Natural killer cell treated with Interleukin-12 subunit alpha and Interleukin-12 subunit beta and Interleukin-15 and Interleukin-18, amount 100 ng/mL, for 72 hours (primary cell): ENCODE data around the gene LMF1. TPM values are rescaled to one million over a fixed set of nuclear protein-coding genes. Genes with fewer than 3 reads are reported as not detected.

Source experiments
- ATAC-seq, 2 donors: fragments of 150-1000 bp; cut with Tn5 transposase in 1 of 2; sonication (Bioruptor Pico), chemical (Tn5 transposase) in 1 of 2; 2 replicates each; pipeline ENCODE4 v1.10.0; 2021
- DNase-seq: peaks from one replicate; pipeline ENCODE4 v3.0.0; 2022; ENCODE audit warnings: low spot score
- H3K27ac Mint-ChIP-seq, 2 donors: 1 replicate in 1 of 2; 2 replicates in 1 of 2; pipeline ENCODE4 v1.8.0; 2022; ENCODE audit warnings: mixed read lengths in 2 of 2, mild to moderate bottlenecking in 1 of 2, moderate library complexity in 1 of 2
- H3K27me3 Mint-ChIP-seq, 2 donors: 1 replicate in 1 of 2; 2 replicates in 1 of 2; pipeline ENCODE4 v1.8.0; 2022; ENCODE audit warnings: mixed read lengths in 2 of 2
- H3K36me3 Mint-ChIP-seq: one replicate; pipeline ENCODE4 v1.8.0; 2022; ENCODE audit warnings: mixed read lengths
- H3K4me1 Mint-ChIP-seq, 2 donors: 1 replicate in 1 of 2; 2 replicates in 1 of 2; pipeline ENCODE4 v1.8.0; 2022; ENCODE audit warnings: low read depth in 2 of 2, mixed read lengths in 2 of 2, mild to moderate bottlenecking in 1 of 2
- H3K4me3 Mint-ChIP-seq: one replicate; pipeline ENCODE4 v1.8.0; 2022; ENCODE audit warnings: mixed read lengths
- H3K9me3 Mint-ChIP-seq: 2 replicates; pipeline ENCODE4 v1.8.0; 2022; ENCODE audit warnings: mixed read lengths
- total RNA-seq, 2 donors: library from RNA; stranded (reverse); gene quantifications; one replicate each; pipeline ENCODE4 v1.2.3, GENCODE V29; 2022

LMF1 gene
- total RNA-seq, 2 donors from 2014 or later: 17.1 to 21.0 TPM

GRCh38 chr16:975291-975690, 4.5 kb upstream of the LMF1 start:
- H3K36me3 Mint-ChIP-seq: no peaks in the 10 kb centered on the region

GRCh38 chr16:974611-975261, 4.0 kb upstream of the LMF1 start:
- Mint-ChIP-seq H3K36me3 (no peaks in the 10 kb centered on the region), H3K4me3 (no peak overlapping the region), H3K27ac (no peak overlapping the region), H3K27me3 (peaks cover 6 to 11% of the 10 kb centered on the region in 2 donors), H3K9me3 (no peaks in the 10 kb centered on the region), H3K4me1 (peaks cover 0 to 15% of the 10 kb centered on the region in 2 donors)
- no peak for DNase-seq
- no peak for ATAC-seq

More at GRCh38 chr16:975291-975690, 4.5 kb upstream of the LMF1 start:
- Mint-ChIP-seq H3K4me3 (no peak overlapping the region), H3K4me1 (peaks cover 0 to 15% of the 10 kb centered on the region in 2 donors), H3K27me3 (peaks cover 6 to 11% of the 10 kb centered on the region in 2 donors), H3K9me3 (no peaks in the 10 kb centered on the region), H3K27ac (no peak overlapping the region)
- no peak for DNase-seq
- ATAC-seq: no peak

- Mint-ChIP-seq H3K27me3 (peaks cover 6 to 11% of the 10 kb centered on the region in 2 donors), H3K4me1 (peaks cover 0 to 15% of the 10 kb centered on the region in 2 donors), H3K9me3 (no peaks in the 10 kb centered on the region), H3K4me3 (no peak overlapping the region), H3K27ac (no peak overlapping the region), H3K36me3 (no peaks in the 10 kb centered on the region)
- ATAC-seq (no peak), DNase-seq (no peak)
These were observed 3.3 kb upstream of the LMF1 start for GRCh38 chr16:974001-974601.

GRCh38 chr16:973366-973765, 2.6 kb upstream of the LMF1 start:
- no peak overlapping the region for H3K27ac Mint-ChIP-seq
- H3K4me3 Mint-ChIP-seq: no peak overlapping the region
- H3K4me1 Mint-ChIP-seq: peaks cover 4 to 18% of the 10 kb centered on the region in 2 donors
- no peaks in the 10 kb centered on the region for H3K9me3 Mint-ChIP-seq
- no peaks in the 10 kb centered on the region for H3K36me3 Mint-ChIP-seq
- ATAC-seq: no peak
- DNase-seq: no peak
- peaks cover 6 to 10% of the 10 kb centered on the region in 2 donors for H3K27me3 Mint-ChIP-seq

GRCh38 chr16:972316-973002, 1.7 kb upstream of the LMF1 start:
- Mint-ChIP-seq H3K27ac (peak overlapping the region in 1 of 2 donors; percentile 61), H3K36me3 (no peaks in the 10 kb centered on the region), H3K9me3 (no peaks in the 10 kb centered on the region), H3K4me1 (peaks cover 7 to 17% of the 10 kb centered on the region in 2 donors), H3K27me3 (peaks cover 0 to under 1% of the 10 kb centered on the region in 2 donors), H3K4me3 (peak overlapping the region; percentile 71)
- no peak for ATAC-seq
- DNase-seq: no peak

GRCh38 chr16:971981-972315, 1.2 kb upstream of the LMF1 start:
- ATAC-seq (no peak), DNase-seq (no peak)
- H3K36me3 Mint-ChIP-seq: no peaks in the 10 kb centered on the region
- peak overlapping the region; percentile 71 for H3K4me3 Mint-ChIP-seq
- no peaks in the 10 kb centered on the region for H3K9me3 Mint-ChIP-seq
- no peaks in the 10 kb centered on the region for H3K27me3 Mint-ChIP-seq
- H3K4me1 Mint-ChIP-seq: peaks cover 7 to 17% of the 10 kb centered on the region in 2 donors
- peak overlapping the region in 1 of 2 donors; percentile 61 for H3K27ac Mint-ChIP-seq

- ATAC-seq: no peak
- Mint-ChIP-seq H3K4me1 (peaks cover 9 to 17% of the 10 kb centered on the region in 2 donors), H3K36me3 (no peaks in the 10 kb centered on the region), H3K27ac (peak overlapping the region in 1 of 2 donors; percentile 61), H3K9me3 (no peaks in the 10 kb centered on the region), H3K27me3 (no peaks in the 10 kb centered on the region), H3K4me3 (peak overlapping the region; percentile 71)
- no peak for DNase-seq
These were observed 760 bp upstream of the LMF1 start for GRCh38 chr16:971582-971905.

GRCh38 chr16:970386-970765, 408 bp downstream of the LMF1 start:
- ATAC-seq (peak; percentile 63 to 65), DNase-seq (no peak)
- H3K27me3 Mint-ChIP-seq: no peaks in the 10 kb centered on the region
- H3K36me3 Mint-ChIP-seq: peaks cover 6% of the 10 kb centered on the region
- H3K4me3 Mint-ChIP-seq: peak overlapping the region; percentile 66
- H3K4me1 Mint-ChIP-seq: peaks cover 15 to 17% of the 10 kb centered on the region in 2 donors
- H3K27ac Mint-ChIP-seq: no peak overlapping the region
- no peaks in the 10 kb centered on the region for H3K9me3 Mint-ChIP-seq

- ATAC-seq: peak in 1 of 2 donors; percentile 10
- H3K9me3 Mint-ChIP-seq: no peaks in the 10 kb centered on the region
- H3K4me1 Mint-ChIP-seq: peaks cover 15 to 21% of the 10 kb centered on the region in 2 donors
- H3K36me3 Mint-ChIP-seq: peaks cover 10% of the 10 kb centered on the region
- peak overlapping the region; percentile 66 for H3K4me3 Mint-ChIP-seq
- no peak for DNase-seq
- no peak overlapping the region for H3K27ac Mint-ChIP-seq
- H3K27me3 Mint-ChIP-seq: no peaks in the 10 kb centered on the region
These were observed 1.0 kb downstream of the LMF1 start for GRCh38 chr16:969508-970385.

DNA sequence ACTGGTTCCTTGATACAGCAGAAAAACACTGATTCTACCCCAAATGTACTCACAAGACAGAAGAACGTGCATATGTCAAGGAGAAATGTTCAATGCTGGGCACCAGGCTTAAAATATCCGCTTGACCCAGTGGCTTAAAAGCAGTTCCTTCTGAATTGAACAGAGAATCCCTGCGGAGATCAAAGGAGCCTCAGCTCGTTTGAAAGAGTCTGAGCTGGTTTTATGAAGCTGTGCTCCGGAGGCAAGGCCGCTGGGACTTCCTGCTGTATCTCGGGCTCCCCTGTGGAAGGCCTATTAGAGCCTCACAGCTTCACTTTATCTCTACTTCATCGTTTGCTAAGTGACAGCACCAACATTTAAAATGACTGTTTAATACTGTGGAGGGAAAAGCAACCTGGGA, 2.2 kb downstream of the LMF1 start:
- ATAC-seq: no peak
- Mint-ChIP-seq H3K36me3 (peaks cover 10% of the 10 kb centered on the region), H3K27ac (no peak overlapping the region), H3K27me3 (no peaks in the 10 kb centered on the region), H3K9me3 (no peaks in the 10 kb centered on the region), H3K4me1 (peaks cover 21 to 28% of the 10 kb centered on the region in 2 donors), H3K4me3 (peak overlapping the region; percentile 55)
- no peak for DNase-seq

- Mint-ChIP-seq H3K27ac (no peak overlapping the region), H3K27me3 (no peaks in the 10 kb centered on the region), H3K9me3 (no peaks in the 10 kb centered on the region), H3K4me1 (peaks cover 26 to 32% of the 10 kb centered on the region in 2 donors), H3K36me3 (peaks cover 10% of the 10 kb centered on the region), H3K4me3 (no peak overlapping the region)
- ATAC-seq (no peak), DNase-seq (peak; percentile 22)
These were observed 3.1 kb downstream of the LMF1 start for GRCh38 chr16:967546-968295.

DNA sequence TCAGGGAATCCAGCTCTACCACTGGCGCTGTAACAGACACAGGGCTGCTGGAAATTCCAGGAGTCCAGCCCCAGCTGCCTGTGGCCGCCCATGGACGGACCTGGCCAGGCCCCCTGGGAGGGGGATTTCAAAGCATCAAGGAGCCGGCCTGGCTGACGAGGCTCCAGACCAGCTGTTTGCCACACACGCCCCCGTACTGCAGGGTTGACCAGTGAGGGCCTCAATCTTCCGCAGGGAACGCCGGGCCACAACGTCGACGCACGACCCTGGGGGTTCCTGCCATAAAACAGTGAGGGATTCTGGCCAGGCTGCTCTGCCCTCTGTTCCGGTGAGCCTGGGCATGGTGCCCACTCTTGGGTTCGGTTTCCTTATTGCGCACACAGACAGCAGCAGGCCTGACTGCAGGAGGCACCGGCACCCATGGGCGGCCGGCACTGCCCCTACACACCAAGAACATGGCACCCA, 3.7 kb downstream of the LMF1 start:
- H3K9me3 Mint-ChIP-seq: no peaks in the 10 kb centered on the region
- H3K27ac Mint-ChIP-seq: no peak overlapping the region
- H3K4me1 Mint-ChIP-seq: peaks cover 26 to 31% of the 10 kb centered on the region in 2 donors
- H3K27me3 Mint-ChIP-seq: no peaks in the 10 kb centered on the region
- H3K36me3 Mint-ChIP-seq: peaks cover 10% of the 10 kb centered on the region
- DNase-seq (no peak), ATAC-seq (no peak)
- H3K4me3 Mint-ChIP-seq: no peak overlapping the region

DNA sequence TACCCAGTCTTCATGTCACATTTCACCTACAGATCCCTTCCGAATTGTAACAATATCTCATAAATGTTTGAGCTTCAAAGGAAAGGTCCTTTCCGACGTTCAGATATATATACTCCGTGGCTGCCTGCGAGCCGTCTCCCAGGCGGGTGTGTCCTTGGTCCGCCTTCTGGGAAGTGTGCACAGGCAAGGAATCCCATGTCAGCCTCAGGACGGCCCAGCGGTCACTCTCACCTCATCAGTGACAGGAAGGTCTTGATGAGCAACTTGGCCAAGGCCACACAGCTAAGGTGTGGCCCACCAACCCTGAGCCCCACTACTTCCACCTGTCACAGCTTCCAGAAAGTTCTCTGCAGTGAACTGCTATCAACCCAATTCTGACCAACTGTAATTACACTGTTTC, 4.3 kb downstream of the LMF1 start:
- H3K27me3 Mint-ChIP-seq: no peaks in the 10 kb centered on the region
- H3K4me1 Mint-ChIP-seq: peaks cover 25 to 26% of the 10 kb centered on the region in 2 donors

More for the DNA sequence above, 4.3 kb downstream of the LMF1 start:
- no peaks in the 10 kb centered on the region for H3K9me3 Mint-ChIP-seq
- H3K27ac Mint-ChIP-seq: no peak overlapping the region
- ATAC-seq (no peak), DNase-seq (no peak)
- H3K4me3 Mint-ChIP-seq: no peak overlapping the region
- peaks cover 10% of the 10 kb centered on the region for H3K36me3 Mint-ChIP-seq
